NCI-H2196 (cell line): ENCODE measurements around the gene RGS6.

ENCODE experiments used
- DNase-seq: peaks from one replicate; lab custom pipeline; 2025; ENCODE audit not compliant: unreplicated experiment; lab: John Stamatoyannopoulos, UW

The RGS6 gene

GRCh38 chr14:72305561-72305960 lies 373.3 kb downstream of the RGS6 start:
- DNase-seq, result no peak

GRCh38 chr14:72308967-72309485 lies 376.8 kb downstream of the RGS6 start:
- no peak for DNase-seq

- DNase-seq, result no peak
These were observed 378.9 kb downstream of the RGS6 start for GRCh38 chr14:72311116-72311515.

- no peak for DNase-seq
These were observed 379.3 kb downstream of the RGS6 start for GRCh38 chr14:72311516-72311915.

- no peak for DNase-seq
These were observed 382.7 kb downstream of the RGS6 start for GRCh38 chr14:72314808-72315435.

GRCh38 chr14:72315714-72316113 lies 383.5 kb downstream of the RGS6 start:
- no peak for DNase-seq

GRCh38 chr14:72318648-72319047 lies 386.4 kb downstream of the RGS6 start:
- no peak for DNase-seq

- DNase-seq, result no peak
These were observed 399.8 kb downstream of the RGS6 start for GRCh38 chr14:72332046-72332445.

GRCh38 chr14:72332871-72333270 lies 400.6 kb downstream of the RGS6 start:
- DNase-seq, result no peak

- DNase-seq, result no peak
These were observed 401.1 kb downstream of the RGS6 start for GRCh38 chr14:72333357-72333756.

- DNase-seq, result no peak
These were observed 404.2 kb downstream of the RGS6 start for GRCh38 chr14:72336311-72336980.

- DNase-seq, result no peak
These were observed 409.0 kb downstream of the RGS6 start for GRCh38 chr14:72341237-72341636.

- no peak for DNase-seq
These were observed 409.5 kb downstream of the RGS6 start for GRCh38 chr14:72341686-72342085.

GRCh38 chr14:72347118-72347517 lies 414.9 kb downstream of the RGS6 start:
- DNase-seq, result no peak

GRCh38 chr14:72350215-72350614 lies 418.0 kb downstream of the RGS6 start:
- DNase-seq, result no peak

GRCh38 chr14:72352012-72352411 lies 419.8 kb downstream of the RGS6 start:
- DNase-seq, result no peak

GRCh38 chr14:72366619-72367018 lies 434.4 kb downstream of the RGS6 start:
- DNase-seq, result no peak

- no peak for DNase-seq
These were observed 436.9 kb downstream of the RGS6 start for GRCh38 chr14:72369106-72369505.

GRCh38 chr14:72377016-72377415 lies 444.8 kb downstream of the RGS6 start:
- DNase-seq, result no peak

GRCh38 chr14:72380456-72380855 lies 448.2 kb downstream of the RGS6 start:
- DNase-seq, result no peak

GRCh38 chr14:72383865-72384264 lies 451.6 kb downstream of the RGS6 start:
- DNase-seq, result no peak

GRCh38 chr14:72387726-72388125 lies 455.5 kb downstream of the RGS6 start:
- no peak for DNase-seq

GRCh38 chr14:72389200-72389599 lies 457.0 kb downstream of the RGS6 start:
- DNase-seq, result no peak
